ENCODE results near the gene IPO11.
"Not testable (repeated sequence)": the region's sequence is repeated elsewhere in the genome, so short reads cannot be mapped to it uniquely, and the experiment has no call there.

Gene IPO11

GRCh38 chr5:62645223-62645622 lies 232.7 kb downstream of the IPO11 start:
- DNase-seq (ENCODE audit: low spot score), result no peak

DNA sequence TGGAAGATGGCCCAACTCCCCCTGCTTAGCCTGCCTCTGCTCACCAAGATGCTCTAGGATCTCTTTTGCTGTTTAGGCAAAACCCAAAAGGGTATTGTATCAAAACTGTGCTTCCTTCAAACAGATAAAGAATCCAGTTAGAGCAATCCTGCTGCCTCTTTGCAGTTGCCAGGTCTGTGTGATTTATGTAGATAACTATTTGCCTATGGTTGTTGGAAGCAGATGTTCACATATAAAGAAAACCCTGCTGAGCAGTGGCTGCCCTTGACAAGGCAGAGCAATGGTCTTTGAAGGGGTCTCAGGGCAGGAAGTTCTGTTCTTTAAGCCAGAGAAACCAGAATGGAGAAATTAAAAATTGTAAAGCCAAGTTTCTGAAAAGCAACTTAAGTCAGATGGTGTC lies 234.7 kb downstream of the IPO11 start:
- DNase-seq (ENCODE audit: low spot score), result no peak

DNA sequence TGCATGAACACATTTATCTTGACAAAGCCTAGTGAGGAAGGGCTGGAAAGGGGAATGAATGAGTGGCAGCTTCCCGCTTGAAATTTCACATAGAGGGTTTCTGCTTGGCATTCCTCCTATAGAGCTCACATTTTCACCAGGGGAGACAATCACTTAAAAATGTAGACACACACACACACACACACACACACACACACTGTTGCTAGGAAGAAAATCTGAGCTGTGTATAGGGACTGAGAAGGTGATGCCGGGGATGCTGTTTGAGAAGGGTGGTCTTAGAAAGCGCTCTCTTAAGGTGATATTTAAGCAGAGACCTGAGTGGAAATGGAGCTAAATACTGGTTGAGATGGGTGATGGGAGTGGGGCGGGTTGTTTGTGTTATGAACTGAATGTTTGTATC lies 236.5 kb downstream of the IPO11 start:
- DNase-seq (ENCODE audit: low spot score), result no peak

DNA sequence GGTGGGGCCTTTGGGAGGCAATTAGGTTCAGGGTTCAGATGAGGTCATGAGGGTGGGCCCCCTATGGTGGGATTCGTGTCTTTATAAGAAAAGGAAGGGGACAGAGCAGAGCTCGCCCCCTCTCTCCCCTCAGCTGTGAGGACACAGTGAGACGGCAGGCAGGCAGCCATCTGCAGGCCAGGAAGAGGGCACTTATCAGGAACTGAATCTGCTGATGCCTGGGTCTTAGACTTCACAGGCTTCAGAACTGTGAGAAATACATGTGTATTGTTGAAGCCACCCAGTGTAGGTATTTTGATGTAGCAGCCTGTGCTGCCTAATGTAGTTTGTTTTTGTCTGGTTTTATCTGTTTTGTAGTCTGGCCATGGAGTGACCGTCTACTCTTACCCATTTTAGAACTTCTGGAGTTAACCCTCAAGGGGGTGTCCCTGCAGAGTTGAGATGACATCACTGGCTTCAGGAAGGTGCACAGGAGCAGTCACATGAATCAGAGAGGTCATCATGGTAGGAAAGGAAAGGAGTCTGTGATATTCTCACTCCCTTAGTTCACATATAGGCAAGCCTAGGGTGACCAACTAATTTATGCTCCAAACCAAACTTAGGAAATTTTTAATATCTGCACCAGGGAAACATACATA lies 237.0 kb downstream of the IPO11 start:
- no peak for DNase-seq (ENCODE audit: low spot score)

DNA sequence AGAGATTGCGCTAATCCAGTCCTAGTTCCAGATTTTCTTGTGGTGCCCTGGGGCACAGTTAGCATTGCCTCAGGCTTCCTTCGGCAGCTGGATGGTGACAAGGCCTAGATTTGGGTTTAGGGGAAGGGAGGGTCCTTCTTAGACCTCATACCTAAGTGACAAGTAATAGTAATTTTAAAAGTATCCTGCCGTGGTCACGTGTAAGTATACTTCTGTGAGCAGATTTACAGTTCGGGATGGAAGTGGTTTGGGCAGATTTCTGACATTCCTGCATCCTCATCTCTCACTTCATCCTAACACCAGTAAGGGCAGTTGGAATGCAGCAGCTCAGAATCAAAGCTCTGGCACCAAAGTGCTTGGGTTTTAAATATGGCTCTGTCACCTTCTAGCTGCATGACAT lies 237.6 kb downstream of the IPO11 start:
- DNase-seq (ENCODE audit: low spot score), result no peak

DNA sequence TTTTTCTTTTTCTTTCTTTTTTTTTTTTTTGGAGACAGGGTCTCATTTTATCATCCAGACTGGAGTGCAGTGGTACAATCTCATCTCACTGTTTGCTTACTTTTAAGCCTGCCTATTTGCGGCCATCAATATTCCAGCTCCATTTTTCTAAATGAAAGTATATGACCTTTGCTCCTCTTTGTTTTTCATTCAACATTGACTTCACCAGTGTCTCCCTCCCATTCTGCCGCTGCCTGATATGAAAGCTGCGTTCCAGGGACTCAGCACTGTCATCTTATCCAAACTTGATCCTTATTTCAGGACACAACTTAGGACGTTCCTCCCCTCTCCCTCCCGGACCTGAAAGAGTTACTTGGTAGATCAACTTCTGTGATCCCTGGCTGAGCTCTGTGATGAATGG lies 239.7 kb downstream of the IPO11 start:
- no peak for DNase-seq (ENCODE audit: low spot score)

GRCh38 chr5:62653001-62653863 lies 240.7 kb downstream of the IPO11 start:
- no peak for DNase-seq (ENCODE audit: low spot score)

GRCh38 chr5:62653864-62654575 lies 241.5 kb downstream of the IPO11 start:
- DNase-seq (ENCODE audit: low spot score), result no peak

- not testable (repeated sequence) for DNase-seq (ENCODE audit: low spot score)
Observed at GRCh38 chr5:62657772-62658171, 245.2 kb downstream of the IPO11 start.

DNA sequence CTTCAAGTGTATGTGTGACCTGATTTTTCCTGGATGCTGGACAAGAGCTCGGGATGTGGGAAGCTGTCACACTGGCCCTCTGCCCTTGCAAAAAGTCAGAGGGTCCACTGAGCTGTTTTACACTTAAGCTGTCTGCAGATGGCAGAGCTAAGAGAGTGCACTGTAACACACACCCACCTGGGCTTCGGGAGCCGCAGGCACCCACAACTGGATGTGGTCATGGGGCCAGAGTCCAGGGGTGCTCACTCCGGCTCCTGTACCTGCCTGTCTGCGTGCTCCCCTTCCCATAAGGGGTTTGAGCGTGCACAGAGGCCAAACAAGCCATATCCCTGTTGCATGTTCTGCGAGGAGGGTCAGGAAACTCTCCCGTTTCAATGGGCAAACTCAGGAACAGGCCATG lies 248.6 kb downstream of the IPO11 start:
- no peak for DNase-seq (ENCODE audit: low spot score)

DNA sequence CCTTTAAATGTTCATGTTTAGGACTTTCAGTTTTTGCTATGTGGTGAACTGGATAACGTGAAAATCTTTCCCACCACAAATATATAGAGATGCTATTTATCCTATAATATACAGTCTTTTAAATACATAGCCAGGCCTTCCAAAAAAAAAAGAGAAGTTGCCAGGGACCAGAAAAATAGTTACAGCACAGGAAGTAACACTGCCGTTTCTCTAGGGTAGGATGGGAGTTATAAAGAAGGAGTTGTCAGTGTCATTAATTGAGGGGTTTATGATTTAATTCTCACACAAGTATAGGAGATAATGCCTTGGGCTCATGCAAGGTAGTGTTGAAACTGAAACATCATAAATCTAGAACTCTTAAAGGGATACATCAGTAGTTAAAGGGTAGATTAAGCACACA lies 250.0 kb downstream of the IPO11 start:
- no peak for DNase-seq (ENCODE audit: low spot score)

- DNase-seq (ENCODE audit: low spot score), result no peak
Observed at GRCh38 chr5:62671479-62671878, 258.9 kb downstream of the IPO11 start.

- DNase-seq (ENCODE audit: low spot score), result not testable (repeated sequence)
Observed at GRCh38 chr5:62676596-62676995, 264.0 kb downstream of the IPO11 start.

All from CD4-positive, alpha-beta T cell treated with Interleukin-2 at 100 ng/mL for 4 hours (primary cell).